HepG2 (cell line): ENCODE measurements around the gene CRKL. TPM values are rescaled to one million over a fixed set of nuclear protein-coding genes. Genes with fewer than 3 reads are reported as not detected.

Experiments used
- ATAC-seq: fragments of 200-7000 bp; cut with Tn5 transposase; 3 replicates; pipeline ENCODE4 v1.9.1; 2020; ENCODE audit warnings: mild to moderate bottlenecking, moderate library complexity
- BruUV-seq: library from RNA; stranded (reverse); fragments of 400-500 nt; replicated peaks from 2 replicates; lab custom pipeline; 2021; lab: Mats Ljungman, UMichigan
- CTCF ChIA-PET: fragments of 300-600 bp; formaldehyde crosslinking; extraction: SDS; loops from one replicate; lab custom pipeline; 2021; ENCODE audit warnings: low total read pairs, inconsistent platforms, low intra/inter-chr PET ratio; lab: Yijun Ruan, JAX
- POLR2A ChIA-PET: fragments of 350-600 bp; sonication (Branson Sonifier 250); formaldehyde crosslinking; loops from one replicate; lab custom pipeline; 2020; ENCODE audit warnings: antibody characterized with exemption, inconsistent platforms; lab: Yijun Ruan, JAX
- DNase-seq: peaks from one replicate; pipeline ENCODE4 v3.0.0-alpha.2; 2015; ENCODE audit warnings: low spot score
- FAIRE-seq: peaks from 3 replicates; lab custom pipeline; 2011; peaks lifted over from hg19 to GRCh38; lab: Jason Lieb, UNC
- H2AFZ ChIP-seq: one replicate; pipeline ENCODE4 v1.6.1; 2011; ENCODE audit warnings: low read length, inconsistent platforms
- H3K27ac ChIP-seq: fragments of 300-600 bp; 3 replicates; pipeline ENCODE4 v1.8.0; 2011; ENCODE audit warnings: mixed run types, mild to moderate bottlenecking, mixed read lengths, low read length, inconsistent platforms; ENCODE audit not compliant: insufficient read depth; ENCODE audit errors: extremely low read length
- H3K27me3 ChIP-seq, 2 experiments: fragments of 200-600 bp in 1 of 2; 2 replicates in 1 of 2; 3 replicates in 1 of 2; pipeline versions ENCODE4 v1.6.0 to v1.8.0; 2011; ENCODE audit warnings: low read length in 2 of 2, mild to moderate bottlenecking in 2 of 2, moderate library complexity in 2 of 2, inconsistent platforms in 1 of 2; ENCODE audit not compliant: insufficient read depth in 2 of 2, control insufficient read depth in 1 of 2
- H3K36me3 ChIP-seq, 2 experiments: fragments of 200-600 bp in 1 of 2; replicated peaks in 1 of 2; 2 replicates in 1 of 2; 3 replicates in 1 of 2; pipeline versions ENCODE4 v1.5.1 to v1.8.0; 2011; ENCODE audit warnings: low read length in 2 of 2, inconsistent platforms in 1 of 2; ENCODE audit not compliant: insufficient read depth in 2 of 2, control insufficient read depth in 1 of 2
- H3K4me1 ChIP-seq: 2 replicates; pipeline ENCODE4 v1.5.1; 2012; ENCODE audit warnings: low read length, inconsistent platforms; ENCODE audit not compliant: insufficient read depth
- H3K4me2 ChIP-seq: 2 replicates; pipeline ENCODE4 v1.6.0; 2011; ENCODE audit warnings: low read depth, low read length, inconsistent platforms
- H3K4me3 ChIP-seq, 3 experiments: fragments of 200-600 bp in 1 of 3; sonication (generic), shearing (Covaris generic) in 1 of 3; replicated peaks in 1 of 3; 2 replicates each; pipeline ENCODE4 v1.5.1; 2011 to 2016; ENCODE audit warnings: low read length in 3 of 3, inconsistent platforms in 2 of 3, low read depth in 2 of 3, mild to moderate bottlenecking in 2 of 3, control low read depth in 1 of 3, mixed read lengths in 1 of 3; ENCODE audit not compliant: insufficient read depth in 1 of 3
- H3K79me2 ChIP-seq: one replicate; pipeline ENCODE4 v1.6.1; 2011; ENCODE audit warnings: low read length, inconsistent platforms; ENCODE audit not compliant: insufficient read depth
- H3K9ac ChIP-seq: 2 replicates; pipeline ENCODE4 v1.6.0; 2011; ENCODE audit warnings: mild to moderate bottlenecking, low read depth, low read length, inconsistent platforms; ENCODE audit not compliant: insufficient read depth
- H3K9me3 ChIP-seq: 2 replicates; pipeline ENCODE4 v1.5.1; 2012; ENCODE audit warnings: mild to moderate bottlenecking, low read length
- H4K20me1 ChIP-seq: 2 replicates; pipeline ENCODE4 v1.6.0; 2011; ENCODE audit warnings: inconsistent platforms, mild to moderate bottlenecking, low read length, moderate library complexity; ENCODE audit not compliant: insufficient read depth
- AGO2 ChIP-seq: fragments of 200-400 bp; formaldehyde crosslinking; optimal IDR thresholded peaks from 2 replicates; pipeline ENCODE3; 2017; ENCODE audit warnings: mild to moderate bottlenecking, low read depth, low read length, moderate library complexity
- ATAD3A ChIP-seq: sonication (generic); formaldehyde crosslinking; IDR thresholded peaks from 2 replicates; pipeline ENCODE4 v1.4.0; 2020; ENCODE audit warnings: missing genetic modification reagents
- GFI1 ChIP-seq: sonication (generic); formaldehyde crosslinking; IDR thresholded peaks from 2 replicates; pipeline ENCODE4 v1.5.0; 2020; ENCODE audit warnings: missing genetic modification reagents, mild to moderate bottlenecking, borderline replicate concordance
- HDAC6 ChIP-seq: fragments of 200-600 bp; sonication (generic); IDR thresholded peaks from 2 replicates; pipeline ENCODE4 v1.7.0; 2017; ENCODE audit warnings: mild to moderate bottlenecking, antibody characterized with exemption, low read length, low read depth
- IKZF4 ChIP-seq: sonication (generic); formaldehyde crosslinking; IDR thresholded peaks from 2 replicates; pipeline ENCODE4 v1.5.1; 2020; ENCODE audit warnings: borderline replicate concordance, mild to moderate bottlenecking, low read depth, missing genetic modification reagents; ENCODE audit errors: not compliant biosample characterization
- KLF12 ChIP-seq: sonication (generic); formaldehyde crosslinking; IDR thresholded peaks from 2 replicates; pipeline ENCODE4 v1.4.0; 2020; ENCODE audit warnings: missing genetic modification reagents, borderline replicate concordance
- REXO4 ChIP-seq: sonication (generic); formaldehyde crosslinking; IDR thresholded peaks from 2 replicates; pipeline ENCODE4 v1.8.0; 2022; ENCODE audit warnings: missing genetic modification reagents, mild to moderate bottlenecking, borderline replicate concordance
- ZNF326 ChIP-seq: sonication (generic); formaldehyde crosslinking; IDR thresholded peaks from 2 replicates; pipeline ENCODE4 v1.4.0; 2020; ENCODE audit warnings: missing genetic modification reagents, borderline replicate concordance
- ZNF430 ChIP-seq: sonication (generic); formaldehyde crosslinking; IDR thresholded peaks from 2 replicates; pipeline ENCODE4 v1.9.0; 2021; ENCODE audit warnings: mild to moderate bottlenecking, missing genetic modification reagents
- ZNF460 ChIP-seq: sonication (generic); formaldehyde crosslinking; IDR thresholded peaks from 2 replicates; pipeline ENCODE4 v1.5.1; 2020; ENCODE audit warnings: missing genetic modification reagents, mild to moderate bottlenecking, borderline replicate concordance
- WGBS: methylation state at CpG from one replicate; pipeline ENCODE4 v1.1.6; 2017; ENCODE audit warnings: low lambda C conversion rate; 5-methylcytosine and 5-hydroxymethylcytosine counted together
- in situ Hi-C: cut with HindIII; loops from 2 replicates; pipeline ENCODE4 v1.10.0; 2017; ENCODE audit warnings: low pct_unique_long_range_greater_than_20kb; ENCODE audit not compliant: extremely low pct_ligation_motif_present
- intact Hi-C: fragments of 100-400 bp; cut with micrococcal nuclease; formaldehyde crosslinking; loops from one replicate; pipeline ENCODE4 v1.10.0; 2022; ENCODE audit not compliant: unreplicated experiment
- polyA plus RNA-seq, 8 experiments: library from polyadenylated mRNA; depleted of rRNA in 3 of 8; stranded (reverse) in 7 of 8; unstranded in 1 of 8; fragments of >200 nt; fragmentation: Illumina TruSeq in 4 of 8; extraction: Trizol in 4 of 8; gene quantifications; 2 replicates each; pipeline versions ENCODE4 v1.2.1 to v1.2.3, GENCODE V29; 2011 to 2016; ENCODE audit warnings: low read depth in 4 of 8, missing spikeins in 1 of 8, mixed read lengths in 1 of 8; ENCODE audit not compliant: insufficient read depth in 1 of 8
- total RNA-seq, 5 experiments: library from RNA; depleted of rRNA; stranded (reverse); fragments of >200 nt; fragmentation: Illumina TruSeq; extraction: Trizol; gene quantifications; 2 replicates each; pipeline ENCODE4 v1.2.3, GENCODE V29; 2016; ENCODE audit warnings: low read depth in 1 of 5
- TF ChIP-seq, protein P1 (sequence below): sonication (generic); formaldehyde crosslinking; IDR thresholded peaks from 2 replicates; pipeline ENCODE4 v1.4.0; 2020; ENCODE audit warnings: missing genetic modification reagents

CRKL gene
- total and polyA plus RNA-seq, 2 of the 13 experiments (the other 11 are each of a cell fraction or from before 2014, with no cell fraction given), result 37.4 to 60.6 TPM

DNA sequence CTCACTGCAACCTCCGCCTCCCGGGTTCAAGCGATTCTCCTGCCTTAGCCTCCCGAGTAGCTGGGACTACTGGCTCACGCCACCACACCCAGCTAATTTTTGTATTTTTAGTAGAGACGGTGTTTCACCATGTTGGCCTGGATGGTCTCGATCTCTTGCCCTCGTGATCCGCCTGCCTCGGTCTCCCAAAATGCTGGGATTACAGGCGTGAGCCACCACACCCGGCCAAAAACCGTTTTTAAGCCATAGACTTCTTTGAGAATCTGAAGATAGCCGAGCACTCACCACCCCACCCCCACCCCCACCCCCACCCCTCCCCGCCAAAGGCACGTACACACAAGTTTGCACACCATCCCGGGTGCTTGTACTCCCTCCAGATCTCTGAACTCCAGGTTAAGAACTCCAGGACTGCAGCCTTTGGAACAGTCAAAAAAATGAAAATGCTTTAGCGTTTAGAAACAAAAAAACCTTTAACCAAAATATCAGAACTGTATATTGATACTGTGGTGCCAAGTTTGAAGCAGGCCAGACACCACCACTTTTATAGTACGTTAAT lies 1.5 kb downstream of the CRKL start (continued):
- TF ChIP-seq ATAD3A (CRISPR knock-in tag) (no peak), ZNF460 (CRISPR knock-in tag) (peak; percentile 39; the same call in 1 of the 2 replicates)
- TF ChIP-seq, protein P1, sequence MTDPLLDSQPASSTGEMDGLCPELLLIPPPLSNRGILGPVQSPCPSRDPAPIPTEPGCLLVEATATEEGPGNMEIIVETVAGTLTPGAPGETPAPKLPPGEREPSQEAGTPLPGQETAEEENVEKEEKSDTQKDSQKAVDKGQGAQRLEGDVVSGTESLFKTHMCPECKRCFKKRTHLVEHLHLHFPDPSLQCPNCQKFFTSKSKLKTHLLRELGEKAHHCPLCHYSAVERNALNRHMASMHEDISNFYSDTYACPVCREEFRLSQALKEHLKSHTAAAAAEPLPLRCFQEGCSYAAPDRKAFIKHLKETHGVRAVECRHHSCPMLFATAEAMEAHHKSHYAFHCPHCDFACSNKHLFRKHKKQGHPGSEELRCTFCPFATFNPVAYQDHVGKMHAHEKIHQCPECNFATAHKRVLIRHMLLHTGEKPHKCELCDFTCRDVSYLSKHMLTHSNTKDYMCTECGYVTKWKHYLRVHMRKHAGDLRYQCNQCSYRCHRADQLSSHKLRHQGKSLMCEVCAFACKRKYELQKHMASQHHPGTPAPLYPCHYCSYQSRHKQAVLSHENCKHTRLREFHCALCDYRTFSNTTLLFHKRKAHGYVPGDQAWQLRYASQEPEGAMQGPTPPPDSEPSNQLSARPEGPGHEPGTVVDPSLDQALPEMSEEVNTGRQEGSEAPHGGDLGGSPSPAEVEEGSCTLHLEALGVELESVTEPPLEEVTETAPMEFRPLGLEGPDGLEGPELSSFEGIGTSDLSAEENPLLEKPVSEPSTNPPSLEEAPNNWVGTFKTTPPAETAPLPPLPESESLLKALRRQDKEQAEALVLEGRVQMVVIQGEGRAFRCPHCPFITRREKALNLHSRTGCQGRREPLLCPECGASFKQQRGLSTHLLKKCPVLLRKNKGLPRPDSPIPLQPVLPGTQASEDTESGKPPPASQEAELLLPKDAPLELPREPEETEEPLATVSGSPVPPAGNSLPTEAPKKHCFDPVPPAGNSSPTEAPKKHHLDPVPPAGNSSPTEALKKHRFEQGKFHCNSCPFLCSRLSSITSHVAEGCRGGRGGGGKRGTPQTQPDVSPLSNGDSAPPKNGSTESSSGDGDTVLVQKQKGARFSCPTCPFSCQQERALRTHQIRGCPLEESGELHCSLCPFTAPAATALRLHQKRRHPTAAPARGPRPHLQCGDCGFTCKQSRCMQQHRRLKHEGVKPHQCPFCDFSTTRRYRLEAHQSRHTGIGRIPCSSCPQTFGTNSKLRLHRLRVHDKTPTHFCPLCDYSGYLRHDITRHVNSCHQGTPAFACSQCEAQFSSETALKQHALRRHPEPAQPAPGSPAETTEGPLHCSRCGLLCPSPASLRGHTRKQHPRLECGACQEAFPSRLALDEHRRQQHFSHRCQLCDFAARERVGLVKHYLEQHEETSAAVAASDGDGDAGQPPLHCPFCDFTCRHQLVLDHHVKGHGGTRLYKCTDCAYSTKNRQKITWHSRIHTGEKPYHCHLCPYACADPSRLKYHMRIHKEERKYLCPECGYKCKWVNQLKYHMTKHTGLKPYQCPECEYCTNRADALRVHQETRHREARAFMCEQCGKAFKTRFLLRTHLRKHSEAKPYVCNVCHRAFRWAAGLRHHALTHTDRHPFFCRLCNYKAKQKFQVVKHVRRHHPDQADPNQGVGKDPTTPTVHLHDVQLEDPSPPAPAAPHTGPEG (CRISPR knock-in tag), result no peak

DNA sequence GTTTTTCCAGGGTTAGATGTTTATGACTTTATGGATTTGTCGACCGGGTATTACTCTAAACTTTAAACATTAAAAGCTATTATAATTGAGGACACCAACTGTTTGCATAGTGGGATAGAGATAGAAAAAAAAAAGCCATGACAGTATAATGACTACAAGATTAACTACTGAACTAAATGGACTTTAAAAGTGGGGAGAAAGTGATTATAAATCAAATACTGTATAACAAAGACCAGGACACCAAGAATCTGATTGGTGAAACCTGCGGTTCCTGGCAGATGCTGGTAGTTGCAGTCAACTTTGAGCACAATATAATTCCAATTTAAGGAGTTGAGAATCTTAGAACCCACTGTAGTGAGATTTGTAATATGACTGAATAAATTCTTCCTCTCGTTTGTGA lies 2.5 kb downstream of the CRKL start:
- peak overlapping the region; percentile 96 to 100 (median 98) for H3K4me3 ChIP-seq
- no peak for ATAC-seq
- intact Hi-C loops, result no loop called here
- peak overlapping the region; percentile 97 for H3K9ac ChIP-seq
- peak overlapping the region; percentile 88 for H3K4me2 ChIP-seq
- H3K36me3 ChIP-seq, result peaks cover 1 to 6% of the 10 kb centered on the region in 2 experiments; a peak in 3 of 5 replicates
- peaks cover 57% of the 10 kb centered on the region for H3K4me1 ChIP-seq
- no peak for FAIRE-seq
- H3K27ac ChIP-seq, result peak overlapping the region; percentile 50
- peaks cover 56% of the 10 kb centered on the region for H4K20me1 ChIP-seq
- H3K9me3 ChIP-seq, result no peaks in the 10 kb centered on the region
- DNase-seq, result no peak
- TSS peak; percentile 52 for BruUV-seq
- in situ Hi-C loops, result loop anchor here (5.0 kb wide), 1 partner anchor 33 kb away; no protein-coding TSS in a partner anchor
- 2% methylated on average over 4 of the region's 4 CpGs for WGBS
- peaks cover 73% of the 10 kb centered on the region for H3K79me2 ChIP-seq
- CTCF ChIA-PET, result no interaction called here
- no peaks in the 10 kb centered on the region; a peak in 1 of 5 replicates for H3K27me3 ChIP-seq
- POLR2A ChIA-PET, result interaction anchor here (0.9 to 1.1 kb wide), 3 partner anchors 36 to 62 kb away, joined by 3 read pairs; partner anchors contain the start of gene LZTR1
- H2AFZ ChIP-seq, result no peak overlapping the region
- TF ChIP-seq REXO4 (CRISPR knock-in tag) (no peak), GFI1 (no peak), HDAC6 (no peak), ZNF326 (no peak), ZNF430 (CRISPR knock-in tag) (no peak), IKZF4 (CRISPR knock-in tag) (no peak), KLF12 (CRISPR knock-in tag) (no peak), AGO2 (no peak)
